Measurements from ENCODE around the gene DISC1.
"Not testable (repeated sequence)": the region's sequence is repeated elsewhere in the genome, so short reads cannot be mapped to it uniquely, and the experiment has no call there.

DISC1 gene

GRCh38 chr1:231936983-231937775 lies 310.6 kb downstream of the DISC1 start:
- DNase-seq = peak; percentile 67

GRCh38 chr1:231938211-231938610 lies 311.6 kb downstream of the DISC1 start:
- DNase-seq = no peak

GRCh38 chr1:231938711-231939110 lies 312.1 kb downstream of the DISC1 start:
- no peak for DNase-seq

- no peak for DNase-seq
Observed at GRCh38 chr1:231939118-231939517, 312.5 kb downstream of the DISC1 start.

GRCh38 chr1:231940116-231940515 lies 313.5 kb downstream of the DISC1 start:
- no peak for DNase-seq

GRCh38 chr1:231940701-231941100 lies 314.1 kb downstream of the DISC1 start:
- DNase-seq = no peak

- DNase-seq = no peak
Observed at GRCh38 chr1:231943084-231943483, 316.5 kb downstream of the DISC1 start.

- DNase-seq = not testable (repeated sequence)
Observed at GRCh38 chr1:231948102-231948501, 321.5 kb downstream of the DISC1 start.

- no peak for DNase-seq
Observed at GRCh38 chr1:231949277-231950091, 322.9 kb downstream of the DISC1 start.

GRCh38 chr1:231950331-231951128 lies 323.9 kb downstream of the DISC1 start:
- no peak for DNase-seq

GRCh38 chr1:231951374-231951773 lies 324.8 kb downstream of the DISC1 start:
- peak; percentile 49 for DNase-seq

- no peak for DNase-seq
Observed at GRCh38 chr1:231952154-231952553, 325.6 kb downstream of the DISC1 start.

GRCh38 chr1:231953660-231954059 lies 327.1 kb downstream of the DISC1 start:
- DNase-seq = no peak

- no peak for DNase-seq
Observed at GRCh38 chr1:231954751-231955150, 328.2 kb downstream of the DISC1 start.

- DNase-seq = no peak
Observed at GRCh38 chr1:231957359-231957758, 330.8 kb downstream of the DISC1 start.

- no peak for DNase-seq
Observed at GRCh38 chr1:231958448-231958847, 331.9 kb downstream of the DISC1 start.

- DNase-seq = peak; percentile 53
Observed at GRCh38 chr1:231959225-231959884, 332.8 kb downstream of the DISC1 start.

GRCh38 chr1:231961801-231962200 lies 335.2 kb downstream of the DISC1 start:
- DNase-seq = not testable (repeated sequence)

- no peak for DNase-seq
Observed at GRCh38 chr1:231962636-231963035, 336.0 kb downstream of the DISC1 start.

GRCh38 chr1:231964241-231964640 lies 337.7 kb downstream of the DISC1 start:
- no peak for DNase-seq

GRCh38 chr1:231964961-231965360 lies 338.4 kb downstream of the DISC1 start:
- DNase-seq = no peak

- no peak for DNase-seq
Observed at GRCh38 chr1:231965615-231966014, 339.0 kb downstream of the DISC1 start.

GRCh38 chr1:231966983-231967382 lies 340.4 kb downstream of the DISC1 start:
- no peak for DNase-seq

All from eye (tissue), 1 donor.